ENCODE measurements around the gene SHISA8. TPM values are rescaled to one million over a fixed set of nuclear protein-coding genes. Genes with fewer than 3 reads are reported as not detected.
A peak's percentile ranks its signal among the peaks of the same experiment; 100 is the strongest.
"Not testable (repeated sequence)": the region's sequence is repeated elsewhere in the genome, so short reads cannot be mapped to it uniquely, and the experiment has no call there.

SHISA8 gene
- total RNA-seq, 1 donor: not detected

GRCh38 chr22:41949297-41949965 lies 34.6 kb upstream of the SHISA8 start:
- DNase-seq (ENCODE audit: low read depth): no peak
- H3K4me3 ChIP-seq (ENCODE audit: low read depth, low read length): no peak overlapping the region
- TF ChIP-seq, protein P1, sequence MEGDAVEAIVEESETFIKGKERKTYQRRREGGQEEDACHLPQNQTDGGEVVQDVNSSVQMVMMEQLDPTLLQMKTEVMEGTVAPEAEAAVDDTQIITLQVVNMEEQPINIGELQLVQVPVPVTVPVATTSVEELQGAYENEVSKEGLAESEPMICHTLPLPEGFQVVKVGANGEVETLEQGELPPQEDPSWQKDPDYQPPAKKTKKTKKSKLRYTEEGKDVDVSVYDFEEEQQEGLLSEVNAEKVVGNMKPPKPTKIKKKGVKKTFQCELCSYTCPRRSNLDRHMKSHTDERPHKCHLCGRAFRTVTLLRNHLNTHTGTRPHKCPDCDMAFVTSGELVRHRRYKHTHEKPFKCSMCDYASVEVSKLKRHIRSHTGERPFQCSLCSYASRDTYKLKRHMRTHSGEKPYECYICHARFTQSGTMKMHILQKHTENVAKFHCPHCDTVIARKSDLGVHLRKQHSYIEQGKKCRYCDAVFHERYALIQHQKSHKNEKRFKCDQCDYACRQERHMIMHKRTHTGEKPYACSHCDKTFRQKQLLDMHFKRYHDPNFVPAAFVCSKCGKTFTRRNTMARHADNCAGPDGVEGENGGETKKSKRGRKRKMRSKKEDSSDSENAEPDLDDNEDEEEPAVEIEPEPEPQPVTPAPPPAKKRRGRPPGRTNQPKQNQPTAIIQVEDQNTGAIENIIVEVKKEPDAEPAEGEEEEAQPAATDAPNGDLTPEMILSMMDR (IDR thresholded peaks at IDR 0.05; ENCODE audit: insufficient read depth, low read length): no peak

- H3K4me3 ChIP-seq (ENCODE audit: low read depth, low read length); DNase-seq (ENCODE audit: low read depth): not testable (repeated sequence)
Measured at GRCh38 chr22:41948928-41949296, 34.0 kb upstream of the SHISA8 start.

- no peak for DNase-seq (ENCODE audit: low read depth)
- TF ChIP-seq, protein P1 (IDR thresholded peaks at IDR 0.05; ENCODE audit: insufficient read depth, low read length): no peak
- no peak overlapping the region for H3K4me3 ChIP-seq (ENCODE audit: low read depth, low read length)
Measured at GRCh38 chr22:41948142-41948541, 33.3 kb upstream of the SHISA8 start.

DNA sequence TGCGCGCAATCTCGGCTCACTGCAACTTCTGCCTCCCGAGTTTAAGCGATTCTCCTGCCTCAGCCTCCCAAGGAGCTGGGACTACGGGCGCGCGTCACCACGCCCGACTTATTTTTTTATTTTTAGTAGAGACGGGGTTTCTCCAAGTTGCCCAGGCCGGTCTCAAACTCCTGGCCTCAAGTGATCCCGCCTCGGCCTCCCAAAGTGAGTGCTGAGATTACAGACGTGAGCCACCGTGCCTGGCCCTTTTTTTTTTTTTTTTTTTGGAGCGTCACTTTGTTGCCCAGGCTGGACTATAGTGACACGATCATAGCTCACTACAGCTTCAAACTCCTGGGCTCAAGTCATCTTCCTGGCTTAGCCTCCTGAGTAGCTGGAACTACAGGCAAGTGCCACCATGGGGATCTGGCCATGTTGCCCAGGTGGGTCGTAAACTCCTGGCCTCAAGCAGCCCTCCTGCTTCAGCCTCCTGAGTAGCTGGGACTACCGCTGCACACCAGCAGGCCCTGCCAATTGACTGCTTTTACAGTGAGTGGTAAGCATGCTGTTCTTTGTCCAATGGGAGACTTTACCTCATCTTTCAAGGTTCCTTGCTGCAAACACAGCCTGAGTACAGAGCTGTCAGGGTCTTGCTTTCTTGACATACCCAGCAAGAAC lies 32.7 kb upstream of the SHISA8 start:
- no peak for DNase-seq (ENCODE audit: low read depth)
- H3K4me3 ChIP-seq (ENCODE audit: low read depth, low read length): no peak overlapping the region
- TF ChIP-seq, protein P1 (IDR thresholded peaks at IDR 0.05; ENCODE audit: insufficient read depth, low read length): no peak

- DNase-seq (ENCODE audit: low read depth): peak; percentile 90
- TF ChIP-seq, protein P1 (IDR thresholded peaks at IDR 0.05; ENCODE audit: insufficient read depth, low read length): no peak
- H3K4me3 ChIP-seq (ENCODE audit: low read depth, low read length): peak within 1 kb of the TSS; percentile 94
Measured at GRCh38 chr22:41946629-41947423, 32.0 kb upstream of the SHISA8 start, which contains the start of gene CENPM. TSS of gene CENPM (minus strand) at chr22:41947152. CDS start at chr22:41947076, 76 bp downstream.

- DNase-seq (ENCODE audit: low read depth): peak; percentile 29
- no peak overlapping the region for H3K4me3 ChIP-seq (ENCODE audit: low read depth, low read length)
- TF ChIP-seq, protein P1 (IDR thresholded peaks at IDR 0.05; ENCODE audit: insufficient read depth, low read length): no peak
Measured at GRCh38 chr22:41943661-41944209, 28.9 kb upstream of the SHISA8 start.
